GM04503 (cell line): ENCODE measurements around the gene JADE2.

Experiments
- DNase-seq: peaks from one replicate; pipeline ENCODE4 v3.0.0-alpha.2; 2012; ENCODE audit warnings: low read depth

Gene JADE2

GRCh38 chr5:134570365-134570758 is 44.9 kb downstream of the JADE2 start:
- no peak for DNase-seq

DNA sequence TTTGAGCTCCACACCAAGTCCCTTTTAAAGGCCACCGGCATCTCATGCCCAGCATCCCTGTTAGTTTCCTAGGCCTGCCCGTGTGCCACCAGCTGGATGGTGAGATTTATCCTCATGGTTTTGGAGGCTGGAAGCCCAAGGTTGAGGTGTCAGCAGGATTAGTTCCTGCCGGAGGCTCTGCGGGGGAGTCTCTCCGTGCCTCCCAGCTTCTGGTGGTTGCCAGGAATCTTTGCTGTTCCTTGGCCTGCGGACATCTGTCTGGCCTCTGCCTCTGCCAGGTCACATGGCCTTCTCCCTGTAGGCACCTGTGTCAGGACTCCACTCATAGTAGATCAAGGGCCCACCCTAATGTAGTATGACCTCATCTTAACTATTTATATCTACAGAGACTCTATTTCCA is 45.4 kb downstream of the JADE2 start:
- no peak for DNase-seq

- DNase-seq = no peak
Observed at GRCh38 chr5:134571693-134572405, 46.4 kb downstream of the JADE2 start.

GRCh38 chr5:134572811-134573210 is 47.3 kb downstream of the JADE2 start:
- DNase-seq = no peak

DNA sequence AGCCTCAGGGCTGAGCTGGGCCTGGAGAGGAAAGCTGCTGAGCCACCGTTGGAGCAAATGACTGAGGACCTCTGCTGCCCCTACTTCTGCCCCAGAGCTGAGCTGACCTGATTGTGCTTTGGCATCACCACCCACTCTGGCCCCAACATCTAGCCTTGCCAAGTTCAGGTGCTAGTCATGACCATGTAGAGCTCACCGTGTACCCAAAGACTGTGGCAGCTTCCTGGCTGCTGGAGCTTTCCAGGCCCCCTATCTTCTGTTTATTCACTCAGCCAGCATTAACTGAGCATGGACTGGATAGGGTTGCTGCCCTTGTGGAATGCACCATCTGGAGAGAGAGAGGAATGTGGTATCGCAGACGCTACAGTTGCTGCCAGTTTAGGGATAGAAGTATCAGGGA is 49.1 kb downstream of the JADE2 start:
- DNase-seq = no peak

- no peak for DNase-seq
Observed at GRCh38 chr5:134575316-134575715, 49.8 kb downstream of the JADE2 start.

DNA sequence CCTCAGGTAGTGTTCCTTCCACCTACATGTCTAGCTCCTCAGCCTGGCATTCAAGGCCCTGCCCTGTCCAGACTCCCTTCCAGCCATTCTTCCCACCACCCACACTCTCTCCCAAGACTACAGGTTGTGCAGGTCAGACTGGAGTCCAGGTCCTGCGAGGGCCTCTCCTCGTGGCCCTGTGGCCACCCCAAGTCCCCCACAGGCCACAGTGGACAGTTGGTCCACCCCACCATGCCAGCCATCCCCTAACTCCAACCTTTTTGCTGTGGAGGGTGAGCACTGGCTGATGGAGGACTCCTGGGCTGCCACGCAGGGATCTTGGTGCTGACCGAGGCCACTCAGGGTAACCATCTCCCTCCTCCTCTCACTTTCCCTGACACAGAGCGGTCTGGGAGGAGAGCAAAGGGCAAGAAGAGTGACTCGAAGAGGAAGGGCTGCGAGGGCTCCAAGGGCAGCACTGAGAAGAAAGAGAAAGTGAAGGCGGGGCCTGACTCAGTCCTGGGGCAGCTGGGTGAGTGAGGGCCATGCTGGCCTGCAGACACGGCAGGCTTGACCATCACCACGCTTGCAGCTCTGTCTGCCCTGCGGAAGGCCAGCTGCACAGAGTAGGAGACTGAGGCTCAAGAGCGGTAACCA is 51.0 kb downstream of the JADE2 start:
- DNase-seq = no peak

DNA sequence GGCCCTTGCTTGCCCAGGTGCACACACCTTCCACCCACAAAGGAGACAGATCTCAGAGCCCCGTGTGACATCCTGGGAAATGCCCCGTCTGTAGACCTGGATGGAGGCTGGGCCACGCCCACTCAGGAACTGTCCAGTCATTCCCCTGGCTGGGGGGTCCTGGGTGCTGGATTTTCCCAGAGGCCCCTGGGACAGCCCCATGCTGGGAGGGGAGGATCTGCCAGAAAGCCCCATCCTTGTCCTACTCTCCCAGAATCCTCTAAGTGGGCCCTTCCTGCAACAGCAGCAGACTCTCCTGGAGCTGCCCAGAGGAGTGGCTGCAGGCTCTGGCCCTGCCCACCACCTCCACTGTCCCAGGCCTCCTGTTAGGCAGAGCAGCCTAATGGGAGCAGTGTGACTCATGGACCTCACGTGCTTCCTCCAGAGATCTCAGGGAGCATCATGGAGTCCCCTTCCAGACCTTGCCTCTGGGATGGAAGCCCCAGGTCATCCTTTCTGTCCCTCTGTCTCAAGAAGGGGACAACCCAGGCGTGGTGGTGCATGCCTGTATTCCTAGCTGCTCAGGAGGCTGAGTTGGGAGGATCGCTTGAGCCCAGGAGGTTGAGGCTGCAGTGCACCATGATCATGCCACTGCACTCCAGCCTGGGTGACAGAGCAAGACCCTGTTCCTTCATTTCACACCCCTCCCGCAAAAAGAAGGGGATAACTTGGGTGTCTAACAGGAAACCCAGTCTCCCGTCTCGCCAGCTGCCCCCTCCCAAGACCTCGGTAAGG is 51.7 kb downstream of the JADE2 start:
- DNase-seq = peak; percentile 39

- no peak for DNase-seq
Observed at GRCh38 chr5:134577796-134578577, 52.5 kb downstream of the JADE2 start.

DNA sequence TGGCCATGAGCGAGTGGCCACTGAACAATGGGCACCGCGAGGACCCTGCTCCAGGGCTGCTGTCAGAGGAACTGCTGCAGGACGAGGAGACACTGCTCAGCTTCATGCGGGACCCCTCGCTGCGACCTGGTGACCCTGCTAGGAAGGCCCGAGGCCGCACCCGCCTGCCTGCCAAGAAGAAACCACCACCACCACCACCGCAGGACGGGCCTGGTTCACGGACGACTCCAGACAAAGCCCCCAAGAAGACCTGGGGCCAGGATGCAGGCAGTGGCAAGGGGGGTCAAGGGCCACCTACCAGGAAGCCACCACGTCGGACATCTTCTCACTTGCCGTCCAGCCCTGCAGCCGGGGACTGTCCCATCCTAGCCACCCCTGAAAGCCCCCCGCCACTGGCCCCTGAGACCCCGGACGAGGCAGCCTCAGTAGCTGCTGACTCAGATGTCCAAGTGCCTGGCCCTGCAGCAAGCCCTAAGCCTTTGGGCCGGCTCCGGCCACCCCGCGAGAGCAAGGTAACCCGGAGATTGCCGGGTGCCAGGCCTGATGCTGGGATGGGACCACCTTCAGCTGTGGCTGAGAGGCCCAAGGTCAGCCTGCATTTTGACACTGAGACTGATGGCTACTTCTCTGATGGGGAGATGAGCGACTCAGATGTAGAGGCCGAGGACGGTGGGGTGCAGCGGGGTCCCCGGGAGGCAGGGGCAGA is 53.3 kb downstream of the JADE2 start:
- no peak for DNase-seq

DNA sequence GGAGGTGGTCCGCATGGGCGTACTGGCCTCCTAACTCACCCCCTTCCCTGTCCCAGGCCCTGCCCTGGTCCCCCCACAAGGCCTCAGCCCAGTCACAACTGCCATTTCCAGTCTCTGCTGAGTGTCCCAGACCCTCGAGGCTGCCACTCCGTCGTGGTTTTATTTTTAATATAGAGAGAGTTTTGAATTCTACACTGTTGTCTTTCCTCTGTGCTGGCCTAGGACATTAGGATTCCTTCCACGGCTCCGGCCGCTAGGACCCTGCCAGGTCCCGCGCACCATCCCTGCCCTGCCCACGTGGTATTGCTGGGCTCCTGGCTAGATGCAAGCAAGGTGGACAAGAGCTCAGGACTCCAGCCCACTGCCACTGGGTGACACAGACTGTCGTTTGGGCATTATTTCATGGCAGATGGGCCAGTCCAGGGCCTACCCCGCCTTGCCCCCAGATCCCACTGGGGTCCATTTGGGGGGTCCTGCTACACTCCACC is 53.9 kb downstream of the JADE2 start:
- no peak for DNase-seq

- DNase-seq = no peak
Observed at GRCh38 chr5:134580001-134580460, 54.6 kb downstream of the JADE2 start.

DNA sequence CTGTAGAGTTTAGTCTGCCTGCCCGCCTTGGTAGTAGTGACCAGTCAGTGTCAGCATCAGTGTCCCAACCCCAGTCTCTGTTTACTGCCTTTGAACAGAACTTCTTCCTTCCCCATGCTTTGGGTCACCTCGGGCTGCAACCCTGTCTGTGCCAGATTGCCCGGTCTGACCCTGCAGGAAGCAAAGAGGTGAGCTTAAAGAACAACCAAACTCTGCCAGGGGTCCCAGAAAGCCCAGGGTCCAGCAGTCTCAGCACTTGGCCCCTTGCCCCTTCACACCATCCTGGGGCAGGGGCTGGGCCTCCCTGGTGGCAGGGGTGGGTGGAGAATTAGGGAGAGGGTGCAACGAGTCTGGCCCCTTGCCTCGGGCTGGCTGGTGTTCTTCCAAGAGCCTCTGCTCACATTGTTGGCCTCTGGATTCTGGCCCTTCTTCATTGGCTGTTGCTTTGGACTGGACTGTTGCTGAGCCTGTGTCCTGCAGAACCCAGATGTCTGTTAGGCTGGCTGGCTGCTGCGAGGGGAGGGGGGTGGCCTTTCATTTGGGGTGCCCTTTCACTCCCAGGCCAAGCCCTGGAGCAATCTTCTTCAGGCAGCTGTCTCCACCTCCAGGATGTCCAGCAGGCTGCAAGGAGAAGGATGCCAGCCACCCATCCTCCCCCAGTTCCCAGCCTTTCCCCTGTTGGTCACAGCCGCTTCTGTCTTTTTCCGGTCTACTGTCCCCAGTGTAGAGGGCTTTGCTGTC is 55.9 kb downstream of the JADE2 start:
- no peak for DNase-seq

DNA sequence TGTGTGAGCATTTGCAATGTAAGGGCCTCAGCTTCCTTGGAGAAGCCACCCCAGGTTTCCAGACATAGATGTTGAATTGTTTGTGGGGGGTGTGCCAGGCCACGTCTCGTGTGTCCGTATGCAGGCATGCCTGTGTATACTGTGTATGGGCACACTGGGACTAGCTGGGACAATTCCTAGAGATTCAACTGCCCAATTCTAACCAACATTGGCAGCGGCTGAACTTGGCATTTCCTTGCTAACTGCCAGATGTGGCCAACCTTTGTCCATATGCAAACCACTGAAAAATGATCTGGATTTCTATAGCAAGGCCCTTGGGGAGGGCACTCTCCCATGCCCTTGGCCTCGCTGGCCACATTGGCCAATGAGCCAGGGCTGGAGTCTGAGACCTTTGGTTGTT is 56.8 kb downstream of the JADE2 start:
- DNase-seq = no peak

- no peak for DNase-seq
Observed at GRCh38 chr5:134582941-134583340, 57.5 kb downstream of the JADE2 start.

- DNase-seq = no peak
Observed at GRCh38 chr5:134583766-134584165, 58.3 kb downstream of the JADE2 start.

DNA sequence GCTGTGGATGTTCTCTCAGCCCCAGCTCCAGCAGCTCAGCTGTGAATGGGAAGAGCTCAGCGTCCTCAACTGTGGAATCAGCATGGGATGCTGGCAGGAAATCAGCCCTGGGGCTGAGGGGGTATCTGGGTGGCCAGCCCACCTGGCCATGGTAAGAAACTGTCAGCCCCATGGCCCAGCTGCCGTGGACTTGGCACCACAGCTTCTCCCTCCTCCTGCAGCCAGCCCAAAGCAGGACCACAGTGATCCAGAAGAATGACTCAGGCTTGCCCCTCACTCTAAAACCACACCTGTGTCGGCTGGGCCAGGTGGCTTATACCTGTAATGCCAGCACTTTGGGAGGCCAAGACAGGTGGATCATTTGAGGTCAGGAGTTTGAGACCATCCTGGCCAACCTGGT is 59.2 kb downstream of the JADE2 start:
- DNase-seq = no peak

DNA sequence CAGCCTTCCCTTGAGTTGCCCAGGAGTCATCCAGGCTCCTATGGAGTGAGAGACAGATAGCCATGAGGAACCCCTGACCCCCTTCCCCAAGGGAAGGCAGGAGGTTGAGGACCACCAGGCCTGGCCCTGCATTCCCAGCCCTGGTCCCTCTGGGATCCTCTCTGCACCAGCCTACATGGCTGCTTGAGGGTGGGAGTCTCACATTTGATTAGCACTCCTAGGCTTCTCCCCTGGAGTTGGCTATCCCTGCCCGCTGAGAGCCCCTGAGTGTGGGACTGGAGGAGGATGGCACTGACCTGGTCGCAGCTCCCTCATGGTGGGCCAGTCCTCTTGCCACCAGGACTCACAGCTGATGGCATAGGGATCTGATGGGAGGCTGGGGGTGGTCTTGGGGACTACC is 60.5 kb downstream of the JADE2 start:
- no peak for DNase-seq

DNA sequence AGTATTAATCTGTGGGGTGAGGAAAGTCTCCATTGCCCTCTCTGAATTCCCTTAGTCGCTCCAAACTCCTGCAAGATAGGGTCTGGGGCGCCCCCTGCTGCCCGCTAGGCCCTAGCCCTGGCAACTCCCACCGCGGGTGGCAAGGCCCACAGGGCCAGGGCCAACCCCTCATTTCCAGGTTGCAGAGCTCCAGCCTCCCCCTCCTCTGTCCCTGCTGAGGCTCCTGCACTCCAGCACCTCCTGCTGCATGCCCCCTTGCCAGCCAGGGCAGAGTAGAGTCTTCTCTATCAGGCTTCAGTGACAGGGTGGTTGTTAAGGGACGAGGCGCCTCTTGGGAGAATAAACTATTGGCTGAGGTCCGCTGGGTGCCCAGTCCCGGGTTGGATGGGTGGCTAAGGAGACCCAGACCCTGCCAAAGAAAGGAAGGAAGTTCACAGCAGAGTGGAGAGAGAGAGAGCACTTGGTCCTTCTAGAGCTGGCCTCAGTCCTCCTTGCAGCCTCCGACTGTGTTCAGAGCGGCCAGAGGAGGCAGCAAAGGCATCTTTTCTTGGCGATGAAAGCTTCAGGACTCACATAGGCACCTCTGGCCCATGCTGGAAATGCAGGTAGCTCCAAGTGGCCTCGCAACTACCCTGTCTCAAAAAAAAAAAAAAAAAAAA is 61.5 kb downstream of the JADE2 start:
- DNase-seq = no peak

- no peak for DNase-seq
Observed at GRCh38 chr5:134590992-134591659, 65.7 kb downstream of the JADE2 start.
